IMR-90 (cell line): ENCODE results near the gene EPHB6. TPM values are rescaled to one million over a fixed set of nuclear protein-coding genes. Genes with fewer than 3 reads are reported as not detected.

Experiments used
- ATAC-seq: fragments of 200-7000 bp; cut with Tn5 transposase; 2 replicates; pipeline ENCODE4 v1.9.1; 2020; ENCODE audit warnings: low read depth, mild to moderate bottlenecking, moderate library complexity
- BruUV-seq: library from RNA; stranded (reverse); fragments of 400-500 nt; replicated peaks from 2 replicates; lab custom pipeline; 2021; lab: Mats Ljungman, UMichigan
- CTCF ChIA-PET: fragments of 300-600 bp; formaldehyde crosslinking; extraction: SDS; loops from one replicate; lab custom pipeline; 2021; ENCODE audit warnings: antibody characterized with exemption; lab: Yijun Ruan, JAX
- POLR2A ChIA-PET: fragments of 300-600 bp; sonication (Branson Sonifier 250); formaldehyde crosslinking; loops from one replicate; lab custom pipeline; 2022; ENCODE audit warnings: antibody characterized with exemption; ENCODE audit not compliant: unreplicated experiment; lab: Charles Lee
- DNase-seq: peaks from one replicate; pipeline ENCODE4 v3.0.0; 2013
- H2AFZ ChIP-seq: replicated peaks from 2 replicates; pipeline ENCODE3; 2013; ENCODE audit warnings: low read length, mild to moderate bottlenecking; ENCODE audit not compliant: poor library complexity
- H2AK5ac ChIP-seq: 2 replicates; pipeline ENCODE4 v1.6.1; 2013; ENCODE audit warnings: low read depth, low read length, inconsistent platforms
- H2AK9ac ChIP-seq: replicated peaks from 2 replicates; pipeline ENCODE3; 2013; ENCODE audit warnings: mild to moderate bottlenecking, low read depth, low read length, moderate library complexity; ENCODE audit not compliant: poor library complexity
- H2BK120ac ChIP-seq: 2 replicates; pipeline ENCODE4 v1.6.1; 2013; ENCODE audit warnings: low read depth, low read length, inconsistent platforms
- H2BK15ac ChIP-seq: 3 replicates; pipeline ENCODE4 v1.6.1; 2013; ENCODE audit warnings: low read depth, low read length, inconsistent platforms
- H2BK20ac ChIP-seq: 2 replicates; pipeline ENCODE4 v1.6.1; 2013; ENCODE audit warnings: low read depth, mild to moderate bottlenecking, inconsistent platforms, low read length, moderate library complexity
- H2BK5ac ChIP-seq: 2 replicates; pipeline ENCODE4 v1.6.1; 2013; ENCODE audit warnings: mild to moderate bottlenecking, low read depth, low read length, inconsistent platforms; ENCODE audit not compliant: poor library complexity, severe bottlenecking
- H3K14ac ChIP-seq: replicated peaks from 2 replicates; pipeline ENCODE4 v1.6.1; 2013; ENCODE audit warnings: low read depth, low read length, inconsistent platforms
- H3K18ac ChIP-seq: 2 replicates; pipeline ENCODE4 v1.6.1; 2013; ENCODE audit warnings: low read depth, low read length, control low read depth
- H3K23ac ChIP-seq: 2 replicates; pipeline ENCODE4 v1.6.1; 2013; ENCODE audit warnings: low read depth, low read length, inconsistent platforms
- H3K27ac ChIP-seq: 2 replicates; pipeline ENCODE4 v1.5.1; 2013; ENCODE audit warnings: mild to moderate bottlenecking, control low read depth, low read length; ENCODE audit not compliant: insufficient read depth
- H3K27me3 ChIP-seq: 2 replicates; pipeline ENCODE4 v1.6.1; 2013; ENCODE audit warnings: low read length; ENCODE audit not compliant: control insufficient read depth, insufficient read depth
- H3K36me3 ChIP-seq: 2 replicates; pipeline ENCODE4 v1.6.1; 2013; ENCODE audit warnings: low read length, mixed read lengths; ENCODE audit not compliant: control insufficient read depth, insufficient read depth
- H3K4ac ChIP-seq: 2 replicates; pipeline ENCODE4 v1.6.1; 2013; ENCODE audit warnings: low read depth, low read length, inconsistent platforms
- H3K4me1 ChIP-seq: 2 replicates; pipeline ENCODE4 v1.6.1; 2013; ENCODE audit warnings: low read length, mixed read lengths; ENCODE audit not compliant: control insufficient read depth, insufficient read depth
- H3K4me2 ChIP-seq: 2 replicates; pipeline ENCODE4 v1.6.1; 2013; ENCODE audit warnings: low read depth, mild to moderate bottlenecking, control low read depth, low read length, moderate library complexity
- H3K4me3 ChIP-seq: 2 replicates; pipeline ENCODE4 v1.5.1; 2013; ENCODE audit warnings: low read depth, mild to moderate bottlenecking, control low read depth, low read length, moderate library complexity; ENCODE audit not compliant: insufficient read depth
- H3K56ac ChIP-seq: 2 replicates; pipeline ENCODE4 v1.6.1; 2013; ENCODE audit warnings: low read length, inconsistent platforms; ENCODE audit not compliant: insufficient read depth; ENCODE audit errors: extremely low read depth
- H3K79me1 ChIP-seq, 2 experiments: 2 replicates each; pipeline ENCODE4 v1.6.1; 2013; ENCODE audit warnings: low read length in 2 of 2, inconsistent platforms in 1 of 2, low read depth in 1 of 2
- H3K9ac ChIP-seq: 2 replicates; pipeline ENCODE4 v1.6.1; 2013; ENCODE audit warnings: low read depth, low read length, control low read depth
- H3K9me1 ChIP-seq: 2 replicates; pipeline ENCODE4 v1.6.1; 2013; ENCODE audit warnings: low read length, inconsistent platforms; ENCODE audit not compliant: insufficient read depth
- H3K9me3 ChIP-seq: 2 replicates; pipeline ENCODE4 v1.6.1; 2013; ENCODE audit warnings: low read length; ENCODE audit not compliant: control insufficient read depth, insufficient read depth
- H4K20me1 ChIP-seq: 2 replicates; pipeline ENCODE4 v1.6.1; 2013; ENCODE audit warnings: low read length, inconsistent platforms; ENCODE audit not compliant: insufficient read depth
- H4K5ac ChIP-seq: 2 replicates; pipeline ENCODE4 v1.6.1; 2013; ENCODE audit warnings: mild to moderate bottlenecking, low read depth, low read length, control low read depth
- H4K8ac ChIP-seq, 2 experiments: 2 replicates each; pipeline ENCODE4 v1.6.1; 2013; ENCODE audit warnings: low read depth in 2 of 2, low read length in 2 of 2, control low read depth in 1 of 2, inconsistent platforms in 1 of 2
- H4K91ac ChIP-seq: 2 replicates; pipeline ENCODE4 v1.6.1; 2013; ENCODE audit warnings: low read depth, low read length, inconsistent platforms; ENCODE audit not compliant: insufficient read depth
- POLR2A ChIP-seq: IDR thresholded peaks from 2 replicates; pipeline ENCODE4 v1.6.1; 2012; ENCODE audit warnings: mild to moderate bottlenecking, low read depth, low read length
- SMC3 ChIP-seq: fragments of 150-350 bp; IDR thresholded peaks from 2 replicates; pipeline ENCODE4 v1.6.1; 2016; ENCODE audit warnings: low read depth, mild to moderate bottlenecking, antibody characterized with exemption, low read length, moderate library complexity
- whole genome bisulfite sequencing, 2 experiments: methylation state at CpG; one replicate each; pipeline versions ENCODE4 v1.1.5 to v1.1.7; 2013; ENCODE audit warnings: missing lambda C conversion rate in 2 of 2; ENCODE audit not compliant: insufficient read length in 1 of 2; ENCODE audit errors: extremely low coverage in 2 of 2; 5-methylcytosine and 5-hydroxymethylcytosine counted together
- dilution Hi-C: fragments of 300-500 bp; cut with HindIII; formaldehyde crosslinking; loops from one replicate; pipeline ENCODE4 v1.14.3; 2018; ENCODE audit warnings: low sequenced_read_pairs; ENCODE audit not compliant: unreplicated experiment
- in situ Hi-C: fragments of 300-500 bp; cut with MboI; formaldehyde crosslinking; loops from 3 replicates; pipeline ENCODE4 v1.14.3; 2019; ENCODE audit warnings: low sequenced_read_pairs, inconsistent platforms, mixed read lengths
- intact Hi-C: fragments of 100-400 bp; cut with micrococcal nuclease; formaldehyde crosslinking; loops from 2 replicates; pipeline ENCODE4 v1.10.0; 2022
- polyA plus RNA-seq, 3 experiments: library from polyadenylated mRNA; depleted of rRNA; stranded (reverse); fragments of >200 nt; gene quantifications; 2 replicates each; pipeline ENCODE4 v1.2.3, GENCODE V29; 2012; ENCODE audit warnings: low replicate concordance in 1 of 3
- total RNA-seq: library from RNA; depleted of rRNA; stranded (reverse); fragments of >200 nt; gene quantifications from 2 replicates; pipeline ENCODE4 v1.2.3, GENCODE V29; 2012
- TF ChIP-seq, protein P1 (sequence below): fragments of 150-350 bp; IDR thresholded peaks from 2 replicates; pipeline ENCODE4 v1.6.1; 2016; ENCODE audit warnings: low read depth, mild to moderate bottlenecking, low read length, moderate library complexity, borderline replicate concordance

Gene EPHB6
- total and polyA plus RNA-seq, 2 of the 4 experiments (the other 2 are of a cell fraction): under 0.01 to 0.60 TPM

DNA sequence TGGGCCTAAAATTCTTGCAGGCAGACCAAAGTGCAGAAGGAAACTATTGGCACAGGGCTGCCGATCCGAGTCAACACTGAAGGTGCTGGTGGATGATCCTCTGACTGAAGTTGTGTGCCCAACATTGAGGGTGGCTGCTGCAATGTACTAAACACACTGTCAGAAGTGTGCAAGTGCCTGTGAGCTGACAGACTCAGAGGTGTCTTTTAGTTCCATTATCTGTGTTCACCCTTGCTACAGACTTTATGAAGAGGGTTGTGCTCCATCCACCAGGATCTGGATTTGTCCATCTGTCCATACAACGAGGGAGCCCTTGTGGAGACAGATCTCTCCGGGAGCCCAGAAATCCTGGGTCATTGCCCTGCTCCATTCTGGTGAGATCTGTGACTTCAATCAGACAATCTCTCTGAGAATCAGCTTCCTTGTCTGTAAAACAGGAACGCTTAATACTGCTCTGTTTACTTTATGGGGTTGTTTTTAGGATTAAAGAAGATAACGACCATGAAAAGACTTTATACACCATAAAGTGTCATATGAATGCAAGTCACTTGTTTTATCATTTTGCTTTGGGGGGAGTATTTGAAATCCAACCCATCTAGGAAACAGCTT, 40.2 kb downstream of the EPHB6 start:
- CTCF ChIA-PET: no interaction called here
- dilution Hi-C loops: no loop called here

More for the DNA sequence above, 40.2 kb downstream of the EPHB6 start:
- Histone ChIP-seq H2AK5ac (no peak overlapping the region), H4K91ac (no peak overlapping the region), H3K14ac (no peak overlapping the region), H3K56ac (no peak overlapping the region), H3K4ac (no peak overlapping the region), H2BK20ac (no peak overlapping the region), H3K23ac (no peak overlapping the region), H2AFZ (no peak overlapping the region), H3K4me3 (no peak overlapping the region), H4K5ac (no peak overlapping the region), H3K9me3 (peaks cover 6% of the 10 kb centered on the region; the same call in 1 of the 2 replicates), H2AK9ac (no peak overlapping the region), H4K8ac (no peak overlapping the region), H3K4me1 (no peaks in the 10 kb centered on the region), H3K79me1 (no peaks in the 10 kb centered on the region), H3K4me2 (no peak overlapping the region), H3K9me1 (no peaks in the 10 kb centered on the region), H3K18ac (no peak overlapping the region), H2BK120ac (no peak overlapping the region), H2BK5ac (no peak overlapping the region), H3K9ac (no peak overlapping the region), H3K27ac (no peak overlapping the region), H3K36me3 (no peaks in the 10 kb centered on the region), H4K20me1 (no peaks in the 10 kb centered on the region), H3K27me3 (no peaks in the 10 kb centered on the region), H2BK15ac (no peak overlapping the region)
- ATAC-seq (no peak), DNase-seq (no peak)
- TF ChIP-seq SMC3 (no peak), POLR2A (no peak)
- TF ChIP-seq, protein P1, sequence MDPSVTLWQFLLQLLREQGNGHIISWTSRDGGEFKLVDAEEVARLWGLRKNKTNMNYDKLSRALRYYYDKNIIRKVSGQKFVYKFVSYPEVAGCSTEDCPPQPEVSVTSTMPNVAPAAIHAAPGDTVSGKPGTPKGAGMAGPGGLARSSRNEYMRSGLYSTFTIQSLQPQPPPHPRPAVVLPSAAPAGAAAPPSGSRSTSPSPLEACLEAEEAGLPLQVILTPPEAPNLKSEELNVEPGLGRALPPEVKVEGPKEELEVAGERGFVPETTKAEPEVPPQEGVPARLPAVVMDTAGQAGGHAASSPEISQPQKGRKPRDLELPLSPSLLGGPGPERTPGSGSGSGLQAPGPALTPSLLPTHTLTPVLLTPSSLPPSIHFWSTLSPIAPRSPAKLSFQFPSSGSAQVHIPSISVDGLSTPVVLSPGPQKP: no peak
- 0% methylated on average over 2 of the region's 6 CpGs; no CpG with 5 or more reads in 1 of the 2 experiments for WGBS, 2 experiments
- POLR2A ChIA-PET: no interaction called here
- intact Hi-C loops (no loop called here), in situ Hi-C loops (no loop called here)
- BruUV-seq: no TSS peak
